Measurements from ENCODE around the gene STXBP6. TPM values are rescaled to one million over a fixed set of nuclear protein-coding genes. Genes with fewer than 3 reads are reported as not detected.
"Not testable (repeated sequence)": the region's sequence is repeated elsewhere in the genome, so short reads cannot be mapped to it uniquely, and the experiment has no call there.

Gene STXBP6
- total RNA-seq, 1 donor from 2014 or later: not detected

- H3K4me3 Mint-ChIP-seq: no peak overlapping the region
- intact Hi-C loops (cut with micrococcal nuclease): no loop called here
- no peaks in the 10 kb centered on the region for H3K9me3 Mint-ChIP-seq
- H3K4me1 Mint-ChIP-seq: no peaks in the 10 kb centered on the region
- DNase-seq: no peak
- no peaks in the 10 kb centered on the region for H3K36me3 Mint-ChIP-seq (ENCODE audit: low read depth)
- no peak overlapping the region for H3K27ac Mint-ChIP-seq
- peaks cover 15% of the 10 kb centered on the region for H3K27me3 Mint-ChIP-seq
Observed at GRCh38 chr14:24837280-24838046, 212.5 kb downstream of the STXBP6 start.

DNA sequence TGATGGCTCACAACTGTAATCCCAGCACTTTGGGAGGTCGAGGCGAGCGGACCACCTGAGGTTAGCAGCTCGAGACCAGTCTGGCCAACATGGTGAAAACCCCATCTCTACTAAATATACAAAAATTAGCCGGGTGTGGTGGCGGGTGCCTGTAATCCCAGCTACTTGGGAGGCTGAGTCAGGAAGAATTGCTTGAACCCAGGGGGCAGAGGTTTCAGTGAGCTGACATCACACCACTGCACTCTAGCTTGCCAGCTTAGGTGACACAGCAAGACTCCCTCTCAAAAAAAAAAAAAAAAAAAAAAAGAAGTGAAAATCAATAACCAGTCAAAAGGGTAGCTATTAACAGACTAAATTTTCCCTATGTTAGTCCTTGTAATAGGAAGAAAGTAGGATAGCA is 213.6 kb downstream of the STXBP6 start:
- not testable (repeated sequence) for H3K36me3 Mint-ChIP-seq (ENCODE audit: low read depth)

GRCh38 chr14:24834956-24835355 is 215.0 kb downstream of the STXBP6 start:
- DNase-seq: no peak
- H3K4me1 Mint-ChIP-seq: no peaks in the 10 kb centered on the region
- H3K9me3 Mint-ChIP-seq: no peaks in the 10 kb centered on the region
- intact Hi-C loops (cut with micrococcal nuclease): no loop called here
- no peaks in the 10 kb centered on the region for H3K36me3 Mint-ChIP-seq (ENCODE audit: low read depth)
- no peak overlapping the region for H3K27ac Mint-ChIP-seq
- peaks cover 10% of the 10 kb centered on the region for H3K27me3 Mint-ChIP-seq
- H3K4me3 Mint-ChIP-seq: no peak overlapping the region

More for the DNA sequence above, 213.6 kb downstream of the STXBP6 start:
- H3K4me3 Mint-ChIP-seq; H3K4me1 Mint-ChIP-seq; H3K27ac Mint-ChIP-seq; DNase-seq; intact Hi-C loops (cut with micrococcal nuclease); H3K9me3 Mint-ChIP-seq: not testable (repeated sequence)
- peaks cover 10% of the 10 kb centered on the region for H3K27me3 Mint-ChIP-seq

- no peak for DNase-seq
- no peaks in the 10 kb centered on the region for H3K36me3 Mint-ChIP-seq (ENCODE audit: low read depth)
- no peak overlapping the region for H3K4me3 Mint-ChIP-seq
- no peak overlapping the region for H3K27ac Mint-ChIP-seq
- peaks cover 7% of the 10 kb centered on the region for H3K27me3 Mint-ChIP-seq
- H3K9me3 Mint-ChIP-seq: no peaks in the 10 kb centered on the region
- intact Hi-C loops (cut with micrococcal nuclease): no loop called here
- no peaks in the 10 kb centered on the region for H3K4me1 Mint-ChIP-seq
Observed at GRCh38 chr14:24833385-24833784, 216.6 kb downstream of the STXBP6 start.

DNA sequence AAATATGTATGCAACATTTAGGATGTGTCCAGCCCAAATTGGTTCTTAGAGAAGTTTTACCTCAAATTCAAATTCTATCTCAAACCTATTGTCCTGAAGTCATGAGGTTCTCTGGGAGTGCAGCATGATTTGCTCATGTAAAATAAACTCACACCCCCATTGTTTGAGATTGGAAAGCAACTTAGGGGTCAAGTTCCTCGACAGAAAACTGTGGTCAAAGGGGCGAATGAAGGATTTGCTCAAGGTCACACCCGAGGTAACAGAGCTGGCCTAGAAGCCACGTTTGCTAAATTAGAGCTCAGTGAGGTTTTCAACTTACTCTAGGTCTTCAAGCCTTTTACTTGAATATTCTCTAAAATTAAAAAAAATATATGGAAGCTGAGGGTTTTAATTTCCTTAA is 218.3 kb downstream of the STXBP6 start:
- peaks cover 10% of the 10 kb centered on the region for H3K27me3 Mint-ChIP-seq
- no peak overlapping the region for H3K27ac Mint-ChIP-seq
- H3K4me3 Mint-ChIP-seq: no peak overlapping the region
- no peaks in the 10 kb centered on the region for H3K36me3 Mint-ChIP-seq (ENCODE audit: low read depth)
- DNase-seq: no peak
- intact Hi-C loops (cut with micrococcal nuclease): no loop called here
- no peaks in the 10 kb centered on the region for H3K9me3 Mint-ChIP-seq
- no peaks in the 10 kb centered on the region for H3K4me1 Mint-ChIP-seq

GRCh38 chr14:24829862-24830261 is 220.1 kb downstream of the STXBP6 start:
- Mint-ChIP-seq H3K4me3 (no peak overlapping the region), H3K4me1 (no peaks in the 10 kb centered on the region), H3K27me3 (peaks cover 10% of the 10 kb centered on the region)

GRCh38 chr14:24828486-24828885 is 221.5 kb downstream of the STXBP6 start:
- DNase-seq: no peak
- Mint-ChIP-seq H3K9me3 (no peaks in the 10 kb centered on the region), H3K27ac (no peak overlapping the region), H3K27me3 (peaks cover 6% of the 10 kb centered on the region), H3K4me1 (no peaks in the 10 kb centered on the region), H3K36me3 (ENCODE audit: low read depth) (no peaks in the 10 kb centered on the region), H3K4me3 (no peak overlapping the region)
- intact Hi-C loops (cut with micrococcal nuclease): no loop called here

More at GRCh38 chr14:24829862-24830261, 220.1 kb downstream of the STXBP6 start:
- DNase-seq: no peak
- intact Hi-C loops (cut with micrococcal nuclease): no loop called here
- H3K27ac Mint-ChIP-seq: no peak overlapping the region
- no peaks in the 10 kb centered on the region for H3K9me3 Mint-ChIP-seq
- H3K36me3 Mint-ChIP-seq (ENCODE audit: low read depth): no peaks in the 10 kb centered on the region

GRCh38 chr14:24826390-24826789 is 223.6 kb downstream of the STXBP6 start:
- no peaks in the 10 kb centered on the region for H3K4me1 Mint-ChIP-seq
- H3K36me3 Mint-ChIP-seq (ENCODE audit: low read depth): no peaks in the 10 kb centered on the region
- no peak overlapping the region for H3K27ac Mint-ChIP-seq
- no peaks in the 10 kb centered on the region for H3K9me3 Mint-ChIP-seq
- DNase-seq: peak; percentile 36
- peaks cover 12% of the 10 kb centered on the region for H3K27me3 Mint-ChIP-seq
- no peak overlapping the region for H3K4me3 Mint-ChIP-seq
- intact Hi-C loops (cut with micrococcal nuclease): no loop called here

GRCh38 chr14:24820616-24821015 is 229.3 kb downstream of the STXBP6 start:
- Mint-ChIP-seq H3K4me3 (no peak overlapping the region), H3K4me1 (no peaks in the 10 kb centered on the region), H3K27ac (no peak overlapping the region), H3K36me3 (ENCODE audit: low read depth) (no peaks in the 10 kb centered on the region), H3K27me3 (peaks cover 9% of the 10 kb centered on the region), H3K9me3 (no peaks in the 10 kb centered on the region)
- no peak for DNase-seq
- intact Hi-C loops (cut with micrococcal nuclease): no loop called here

GRCh38 chr14:24818823-24819341 is 231.1 kb downstream of the STXBP6 start:
- Mint-ChIP-seq H3K4me3 (no peak overlapping the region), H3K9me3 (no peaks in the 10 kb centered on the region), H3K27me3 (peaks cover 9% of the 10 kb centered on the region), H3K36me3 (ENCODE audit: low read depth) (no peaks in the 10 kb centered on the region), H3K4me1 (no peaks in the 10 kb centered on the region), H3K27ac (no peak overlapping the region)
- intact Hi-C loops (cut with micrococcal nuclease): no loop called here
- DNase-seq: no peak

DNA sequence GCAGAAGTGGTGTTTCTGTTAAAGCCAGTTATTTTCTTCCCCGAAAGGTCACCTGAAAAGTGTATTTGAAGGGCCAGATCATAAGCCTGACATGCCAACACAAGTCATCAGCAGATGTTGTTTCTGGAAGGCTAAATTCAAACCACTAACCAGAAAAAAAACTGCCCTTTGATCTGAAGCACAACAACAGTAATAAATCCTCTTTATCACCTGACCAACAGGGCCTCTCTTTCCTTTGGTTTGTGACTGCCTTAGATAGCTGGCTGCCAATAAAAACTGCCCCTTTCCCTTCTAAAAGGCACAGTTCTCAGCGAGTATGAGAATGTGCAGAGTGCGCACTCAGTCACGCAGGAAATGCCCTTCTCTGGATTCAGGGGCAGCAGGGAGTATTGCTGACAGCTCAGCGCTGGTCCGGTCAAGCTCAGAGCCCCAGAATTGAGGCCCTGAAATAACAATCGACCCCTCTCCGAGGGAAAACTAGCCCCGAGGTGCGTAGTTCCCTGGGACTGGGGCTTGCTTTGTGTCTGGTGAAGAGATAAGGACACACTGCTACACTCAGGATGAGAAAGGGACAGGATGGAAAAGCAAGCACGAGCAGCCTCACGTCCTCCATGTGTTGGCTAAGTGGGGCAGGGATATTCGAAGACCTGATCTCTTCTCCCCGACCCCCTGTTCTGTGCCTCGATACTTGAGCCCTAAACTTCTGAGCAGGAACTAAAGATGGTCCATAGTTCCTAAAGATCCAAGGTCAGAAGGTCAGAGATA is 231.7 kb downstream of the STXBP6 start:
- peaks cover 9% of the 10 kb centered on the region for H3K27me3 Mint-ChIP-seq
- no peak overlapping the region for H3K27ac Mint-ChIP-seq
- H3K4me3 Mint-ChIP-seq: no peak overlapping the region
- H3K36me3 Mint-ChIP-seq (ENCODE audit: low read depth): no peaks in the 10 kb centered on the region
- intact Hi-C loops (cut with micrococcal nuclease): no loop called here
- no peaks in the 10 kb centered on the region for H3K4me1 Mint-ChIP-seq
- no peak for DNase-seq
- no peaks in the 10 kb centered on the region for H3K9me3 Mint-ChIP-seq

DNA sequence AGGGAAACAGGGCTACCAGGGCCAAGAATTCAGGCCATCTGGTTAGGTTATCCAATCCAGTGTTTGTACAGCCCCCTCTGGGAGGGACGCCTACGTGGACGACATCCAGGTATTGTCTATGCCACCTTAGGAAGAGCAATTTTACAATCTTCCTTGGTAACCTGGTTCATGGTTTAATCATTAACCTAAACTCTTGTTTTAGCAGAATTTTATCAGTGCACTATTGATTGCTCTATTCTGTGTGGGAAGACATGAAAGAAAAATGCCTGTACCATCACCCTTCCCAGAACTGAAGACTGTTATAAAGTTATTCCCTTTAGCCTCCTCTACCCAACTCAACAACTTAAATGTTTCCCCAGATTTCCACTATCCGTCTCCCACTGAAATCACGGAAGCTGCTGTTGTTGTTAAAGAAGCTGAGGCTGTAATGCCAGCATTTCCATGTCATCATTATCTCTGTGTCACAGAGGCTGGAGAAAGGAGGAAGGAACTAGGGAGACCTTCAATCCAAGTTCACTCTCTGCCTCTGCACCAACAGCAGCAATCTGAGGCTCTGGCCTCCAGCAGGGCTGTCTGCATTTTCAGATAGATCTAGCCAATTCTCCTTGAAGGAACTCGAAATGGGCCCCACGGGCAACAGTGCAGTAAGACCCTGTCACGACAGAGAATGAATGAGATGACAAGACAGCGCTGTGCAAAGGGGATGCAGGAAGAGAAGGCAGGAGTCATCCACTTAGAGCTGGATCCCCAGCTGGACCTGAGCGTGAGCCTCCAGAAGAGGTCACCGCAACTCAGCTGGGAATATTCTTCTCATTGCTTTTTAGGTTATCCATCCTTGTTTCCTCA is 232.5 kb downstream of the STXBP6 start:
- H3K4me1 Mint-ChIP-seq: no peaks in the 10 kb centered on the region
- H3K27ac Mint-ChIP-seq: no peak overlapping the region
- no peaks in the 10 kb centered on the region for H3K9me3 Mint-ChIP-seq
- H3K36me3 Mint-ChIP-seq (ENCODE audit: low read depth): no peaks in the 10 kb centered on the region
- H3K4me3 Mint-ChIP-seq: no peak overlapping the region
- H3K27me3 Mint-ChIP-seq: peaks cover 8% of the 10 kb centered on the region
- no peak for DNase-seq
- intact Hi-C loops (cut with micrococcal nuclease): no loop called here

DNA sequence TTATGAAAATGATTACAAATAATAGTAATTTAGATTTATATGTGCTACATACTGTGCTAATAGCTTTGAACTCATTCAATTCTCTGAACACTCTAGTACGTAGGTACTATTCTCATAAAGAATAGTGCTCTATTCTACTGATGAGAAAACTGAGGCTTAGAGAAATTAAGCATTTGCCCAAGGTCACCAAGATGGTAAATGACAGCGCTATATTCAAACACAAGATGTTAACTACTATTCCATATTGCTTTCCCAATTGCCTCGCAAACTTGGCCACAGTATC is 233.1 kb downstream of the STXBP6 start:
- no peak overlapping the region for H3K4me3 Mint-ChIP-seq
- intact Hi-C loops (cut with micrococcal nuclease): no loop called here

More for the DNA sequence above, 233.1 kb downstream of the STXBP6 start:
- no peaks in the 10 kb centered on the region for H3K36me3 Mint-ChIP-seq (ENCODE audit: low read depth)
- no peaks in the 10 kb centered on the region for H3K9me3 Mint-ChIP-seq
- H3K4me1 Mint-ChIP-seq: no peaks in the 10 kb centered on the region
- peaks cover 4% of the 10 kb centered on the region for H3K27me3 Mint-ChIP-seq
- DNase-seq: no peak
- no peak overlapping the region for H3K27ac Mint-ChIP-seq

Data from activated CD4-positive, alpha-beta T cell treated with anti-CD3 and anti-CD28 coated beads, Interleukin-2, amount 10 ng/mL, durations not matched to agents 24 days and 14 days (primary cell).